Adrenal gland (tissue), 5 donors: Measurements from ENCODE around the gene SLCO2A1.

Experiments
- POLR2A ChIP-seq, 2 donors: fragments of 450-650 bp; IDR thresholded peaks; one replicate each; pipeline ENCODE4 v1.6.1; 2017; ENCODE audit warnings: antibody characterized with exemption in 2 of 2, mild to moderate bottlenecking in 2 of 2, moderate library complexity in 1 of 2
- TF ChIP-seq, protein P1 (sequence below), 6 experiments: fragments of 450-650 bp in 4 of 6; fragments of 200-600 bp in 2 of 6; sonication (generic) in 1 of 6; IDR thresholded peaks; 1 replicate in 5 of 6; 2 replicates in 1 of 6; pipeline versions ENCODE4 v1.5.1 to v1.8.0; 2016 to 2021; ENCODE audit warnings: antibody characterized with exemption in 6 of 6, mild to moderate bottlenecking in 2 of 6, moderate library complexity in 1 of 6
- donor health status: DM: no; HTN: no; CAD: no.

DNA sequence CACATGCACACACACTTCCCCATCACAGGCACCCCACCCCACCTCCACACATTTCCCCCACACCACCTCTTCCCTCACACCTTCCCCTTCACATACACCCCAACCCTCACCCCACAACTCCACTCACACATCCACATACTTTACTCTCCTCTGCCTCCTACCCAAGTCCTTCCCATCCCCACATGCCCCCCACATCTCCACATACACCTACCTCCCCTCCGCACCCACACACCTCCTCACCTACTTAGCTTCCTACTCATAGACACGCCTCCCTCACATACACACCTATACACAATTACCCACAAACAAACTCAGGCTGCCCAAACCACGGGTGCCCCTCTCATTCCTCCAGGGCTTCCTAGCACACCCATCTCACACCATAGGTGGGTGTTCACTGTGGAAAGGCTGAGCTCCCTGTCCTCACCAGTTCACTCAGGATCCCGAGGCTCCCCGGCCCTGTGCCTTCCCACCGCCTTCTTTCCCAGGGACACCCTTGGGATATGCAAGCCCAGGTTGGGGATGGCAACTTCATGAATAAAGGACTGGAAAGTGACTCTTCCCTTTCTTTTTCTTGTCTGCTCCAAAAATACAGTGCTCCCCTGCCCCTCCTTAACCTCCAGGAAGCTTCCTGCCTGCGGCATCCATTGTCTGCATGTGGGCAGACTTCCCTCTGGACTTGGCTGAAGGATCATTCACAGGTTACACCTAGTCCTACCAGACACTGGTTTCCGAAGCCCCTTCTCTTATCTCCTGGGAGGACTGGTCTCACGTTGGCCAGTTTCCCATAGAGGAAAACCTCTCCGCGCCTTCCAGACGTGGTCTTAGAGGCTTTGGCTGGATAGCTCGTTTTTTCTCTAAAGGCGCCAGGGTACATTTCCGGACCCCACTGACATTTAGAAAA lies 61.5 kb downstream of the SLCO2A1 start:
- TF ChIP-seq, protein P1, sequence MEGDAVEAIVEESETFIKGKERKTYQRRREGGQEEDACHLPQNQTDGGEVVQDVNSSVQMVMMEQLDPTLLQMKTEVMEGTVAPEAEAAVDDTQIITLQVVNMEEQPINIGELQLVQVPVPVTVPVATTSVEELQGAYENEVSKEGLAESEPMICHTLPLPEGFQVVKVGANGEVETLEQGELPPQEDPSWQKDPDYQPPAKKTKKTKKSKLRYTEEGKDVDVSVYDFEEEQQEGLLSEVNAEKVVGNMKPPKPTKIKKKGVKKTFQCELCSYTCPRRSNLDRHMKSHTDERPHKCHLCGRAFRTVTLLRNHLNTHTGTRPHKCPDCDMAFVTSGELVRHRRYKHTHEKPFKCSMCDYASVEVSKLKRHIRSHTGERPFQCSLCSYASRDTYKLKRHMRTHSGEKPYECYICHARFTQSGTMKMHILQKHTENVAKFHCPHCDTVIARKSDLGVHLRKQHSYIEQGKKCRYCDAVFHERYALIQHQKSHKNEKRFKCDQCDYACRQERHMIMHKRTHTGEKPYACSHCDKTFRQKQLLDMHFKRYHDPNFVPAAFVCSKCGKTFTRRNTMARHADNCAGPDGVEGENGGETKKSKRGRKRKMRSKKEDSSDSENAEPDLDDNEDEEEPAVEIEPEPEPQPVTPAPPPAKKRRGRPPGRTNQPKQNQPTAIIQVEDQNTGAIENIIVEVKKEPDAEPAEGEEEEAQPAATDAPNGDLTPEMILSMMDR (IDR thresholded peaks at IDR 0.05), result no peak
- TF ChIP-seq POLR2A (IDR thresholded peaks at IDR 0.05), result no peak
